ENCODE data around the gene P2RX7.
"Not testable (repeated sequence)": the region's sequence is repeated elsewhere in the genome, so short reads cannot be mapped to it uniquely, and the experiment has no call there.

The P2RX7 gene

DNA sequence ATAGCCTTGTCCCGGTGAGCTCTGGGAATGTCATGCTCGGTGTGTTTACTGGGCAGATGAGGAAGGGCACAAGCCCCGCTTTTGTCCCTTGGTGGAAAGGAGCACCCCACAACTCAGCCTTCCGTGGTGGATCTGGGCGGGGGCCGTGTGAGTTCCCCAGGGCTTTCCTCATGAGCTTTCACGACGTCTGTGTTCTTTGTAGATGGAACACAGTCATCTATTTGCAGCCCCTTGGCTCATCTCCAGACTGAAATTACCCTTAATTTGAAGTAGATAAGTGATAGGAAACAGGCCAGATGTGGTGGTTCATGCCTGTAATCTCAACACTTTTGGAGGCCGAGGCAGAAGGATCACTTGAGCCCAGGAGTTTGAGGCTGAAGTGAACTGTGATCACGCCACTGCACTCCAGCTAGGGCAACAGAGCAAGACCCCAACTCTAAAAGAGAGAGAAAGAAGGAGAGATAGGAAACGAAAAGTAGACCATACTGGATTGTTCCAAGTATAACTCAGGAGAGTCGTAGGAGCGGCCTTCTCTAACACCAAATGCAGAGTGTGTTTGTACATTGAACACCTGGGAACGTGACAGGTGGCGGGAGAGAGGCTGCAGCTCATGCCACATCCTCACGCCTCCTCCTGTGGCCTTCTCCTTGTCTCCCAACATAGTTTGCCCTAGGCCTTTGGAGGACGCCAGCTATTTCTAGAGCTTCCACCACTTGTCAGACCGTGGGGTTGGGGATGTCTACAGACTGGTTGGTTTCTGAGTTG lies 86.1 kb downstream of the P2RX7 start:
- peaks cover 16 to 25% of the 10 kb centered on the region in 2 donors for H3K4me1 Mint-ChIP-seq

GRCh38 chr12:121219353-121219986 lies 86.8 kb downstream of the P2RX7 start:
- no peak for ATAC-seq (replicated peaks)
- H3K27ac Mint-ChIP-seq: peak overlapping the region; percentile 2
- no peak overlapping the region for H3K4me3 Mint-ChIP-seq
- no peaks in the 10 kb centered on the region for H3K27me3 Mint-ChIP-seq
- peaks cover 12 to 23% of the 10 kb centered on the region in 2 donors for H3K4me1 Mint-ChIP-seq
- peaks cover 28 to 45% of the 10 kb centered on the region in 2 donors for H3K36me3 Mint-ChIP-seq
- no peak for DNase-seq
- H3K9me3 Mint-ChIP-seq: peaks cover 0 to 2% of the 10 kb centered on the region in 2 donors

More for the DNA sequence above, 86.1 kb downstream of the P2RX7 start:
- H3K36me3 Mint-ChIP-seq: peaks cover 28 to 46% of the 10 kb centered on the region in 2 donors
- ATAC-seq (replicated peaks) (no peak), DNase-seq (no peak)
- H3K27ac Mint-ChIP-seq: no peak overlapping the region
- H3K4me3 Mint-ChIP-seq: no peak overlapping the region
- peaks cover 0 to 2% of the 10 kb centered on the region in 2 donors for H3K9me3 Mint-ChIP-seq
- H3K27me3 Mint-ChIP-seq: no peaks in the 10 kb centered on the region

DNA sequence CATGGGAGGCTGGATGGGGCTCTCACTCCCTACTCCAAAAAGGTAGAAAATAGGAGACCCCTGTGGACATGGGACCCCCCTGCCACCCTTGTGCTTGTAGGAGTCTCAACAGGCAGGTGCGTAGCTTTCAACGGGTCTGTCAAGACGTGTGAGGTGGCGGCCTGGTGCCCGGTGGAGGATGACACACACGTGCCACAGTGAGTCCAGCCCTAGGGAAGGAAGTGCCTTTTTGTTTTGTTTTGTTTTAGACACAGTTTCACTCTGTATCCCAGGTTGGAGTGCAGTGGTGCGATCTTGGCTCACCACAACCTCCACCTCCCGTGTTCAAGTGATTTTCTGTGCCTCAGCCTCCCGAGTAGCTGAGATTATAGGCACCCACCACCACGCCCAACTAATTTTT lies 90.2 kb downstream of the P2RX7 start:
- no peaks in the 10 kb centered on the region for H3K27me3 Mint-ChIP-seq
- peaks cover 10 to 17% of the 10 kb centered on the region in 2 donors for H3K4me1 Mint-ChIP-seq
- ATAC-seq (replicated peaks) (peak; percentile 70 to 77), DNase-seq (no peak)
- H3K27ac Mint-ChIP-seq: no peak overlapping the region
- H3K9me3 Mint-ChIP-seq: peaks cover 0 to 2% of the 10 kb centered on the region in 2 donors
- peaks cover 28 to 42% of the 10 kb centered on the region in 2 donors for H3K36me3 Mint-ChIP-seq
- H3K4me3 Mint-ChIP-seq: no peak overlapping the region

DNA sequence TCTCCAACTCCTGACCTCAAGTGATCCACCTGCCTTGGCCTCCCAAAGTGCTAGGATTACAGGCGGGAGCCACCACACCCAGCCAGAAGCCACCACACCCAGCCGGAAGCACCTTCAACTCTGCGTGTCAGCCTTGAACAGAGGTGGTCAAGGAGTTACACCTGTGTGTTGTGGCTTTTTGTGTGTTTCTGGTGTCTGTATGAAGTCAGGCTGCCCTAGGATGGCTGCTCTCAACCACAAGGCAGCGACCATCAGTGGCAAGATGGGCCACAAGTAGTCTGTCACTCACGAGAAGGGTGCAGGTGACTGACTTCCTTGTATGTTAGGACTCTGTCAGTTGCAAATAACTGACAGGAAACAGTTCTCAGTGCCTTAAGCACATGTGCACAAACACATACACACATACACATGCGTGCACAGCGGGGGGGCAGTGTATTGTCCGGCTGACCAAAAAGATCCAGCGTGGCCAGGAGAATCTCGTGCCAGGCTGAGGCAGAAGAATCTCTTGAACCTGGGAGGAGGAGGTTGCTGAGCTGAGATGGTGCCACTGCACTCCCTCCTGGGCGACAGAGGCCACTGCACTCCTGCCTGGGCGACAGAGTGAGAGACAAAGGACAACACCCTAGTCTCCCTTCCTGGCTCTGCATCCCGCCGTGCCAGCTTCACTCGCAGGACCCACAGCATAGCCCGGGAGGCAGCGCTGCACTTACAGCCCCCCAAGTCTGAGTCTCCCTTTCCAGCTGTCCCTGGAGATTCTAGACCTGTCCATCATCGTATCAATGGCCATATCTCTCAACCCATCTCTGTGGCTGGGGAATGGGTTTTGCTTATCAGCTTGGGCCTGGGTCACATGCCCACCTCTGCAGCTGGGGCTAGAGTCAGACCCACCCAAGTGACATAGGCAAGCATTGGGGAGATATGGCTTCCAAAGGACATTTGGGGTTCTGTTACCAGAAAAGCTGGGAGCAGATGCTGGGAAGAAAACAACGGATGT lies 90.9 kb downstream of the P2RX7 start:
- ATAC-seq (replicated peaks) (peak; percentile 45 to 63), DNase-seq (no peak)
- Mint-ChIP-seq H3K4me1 (peaks cover 10 to 17% of the 10 kb centered on the region in 2 donors), H3K9me3 (peaks cover 0 to 2% of the 10 kb centered on the region in 2 donors), H3K36me3 (peaks cover 25 to 39% of the 10 kb centered on the region in 2 donors), H3K27me3 (no peaks in the 10 kb centered on the region), H3K27ac (no peak overlapping the region), H3K4me3 (no peak overlapping the region)

- Mint-ChIP-seq H3K27me3 (no peaks in the 10 kb centered on the region), H3K9me3 (no peaks in the 10 kb centered on the region), H3K4me3 (no peak overlapping the region), H3K27ac (peak overlapping the region; percentile 57), H3K4me1 (peaks cover 10 to 17% of the 10 kb centered on the region in 2 donors), H3K36me3 (peaks cover 23 to 35% of the 10 kb centered on the region in 2 donors)
- ATAC-seq (replicated peaks) (no peak), DNase-seq (no peak)
These were observed 91.9 kb downstream of the P2RX7 start for GRCh38 chr12:121224591-121224990.

- H3K27me3 Mint-ChIP-seq: no peaks in the 10 kb centered on the region
- H3K36me3 Mint-ChIP-seq: peaks cover 21 to 34% of the 10 kb centered on the region in 2 donors
- H3K27ac Mint-ChIP-seq: no peak overlapping the region
- DNase-seq (no peak), ATAC-seq (replicated peaks) (no peak)
- H3K4me1 Mint-ChIP-seq: peaks cover 12 to 24% of the 10 kb centered on the region in 2 donors
- no peaks in the 10 kb centered on the region for H3K9me3 Mint-ChIP-seq
- H3K4me3 Mint-ChIP-seq: no peak overlapping the region
These were observed 93.7 kb downstream of the P2RX7 start for GRCh38 chr12:121226399-121226798.

GRCh38 chr12:121226871-121227270 lies 94.2 kb downstream of the P2RX7 start:
- H3K27ac Mint-ChIP-seq; H3K27me3 Mint-ChIP-seq; H3K9me3 Mint-ChIP-seq; H3K4me3 Mint-ChIP-seq; DNase-seq; ATAC-seq (replicated peaks): not testable (repeated sequence)
- peaks cover 18 to 32% of the 10 kb centered on the region in 2 donors for H3K36me3 Mint-ChIP-seq
- H3K4me1 Mint-ChIP-seq: peaks cover 12 to 24% of the 10 kb centered on the region in 2 donors

- H3K27ac Mint-ChIP-seq: no peak overlapping the region
- no peak for DNase-seq
- peaks cover 12 to 24% of the 10 kb centered on the region in 2 donors for H3K4me1 Mint-ChIP-seq
- H3K27me3 Mint-ChIP-seq: no peaks in the 10 kb centered on the region
- ATAC-seq (replicated peaks): peak; percentile 34 to 45
- no peaks in the 10 kb centered on the region for H3K9me3 Mint-ChIP-seq
- H3K4me3 Mint-ChIP-seq: no peak overlapping the region
- H3K36me3 Mint-ChIP-seq: peaks cover 14 to 33% of the 10 kb centered on the region in 2 donors
These were observed 94.6 kb downstream of the P2RX7 start for GRCh38 chr12:121227294-121227693.

- Mint-ChIP-seq H3K36me3 (peaks cover 14 to 29% of the 10 kb centered on the region in 2 donors), H3K4me3 (no peak overlapping the region), H3K27me3 (no peaks in the 10 kb centered on the region), H3K27ac (no peak overlapping the region), H3K9me3 (no peaks in the 10 kb centered on the region), H3K4me1 (peaks cover 5 to 7% of the 10 kb centered on the region in 2 donors)
- ATAC-seq (replicated peaks) (no peak), DNase-seq (no peak)
These were observed 96.4 kb downstream of the P2RX7 start for GRCh38 chr12:121228919-121229665.

- DNase-seq (peak; percentile 29), ATAC-seq (replicated peaks) (peak; percentile 75 to 86)
- not testable (repeated sequence) for H3K4me3 Mint-ChIP-seq, H3K4me1 Mint-ChIP-seq, H3K27me3 Mint-ChIP-seq, H3K27ac Mint-ChIP-seq, H3K9me3 Mint-ChIP-seq
- H3K36me3 Mint-ChIP-seq: peaks cover 22 to 33% of the 10 kb centered on the region in 2 donors
These were observed 97.3 kb downstream of the P2RX7 start for GRCh38 chr12:121229826-121230537.

- Mint-ChIP-seq H3K4me3 (no peak overlapping the region), H3K4me1 (peaks cover 3 to 7% of the 10 kb centered on the region in 2 donors), H3K27ac (no peak overlapping the region), H3K36me3 (peaks cover 22 to 35% of the 10 kb centered on the region in 2 donors), H3K27me3 (no peaks in the 10 kb centered on the region), H3K9me3 (no peaks in the 10 kb centered on the region)
- ATAC-seq (replicated peaks) (peak in 1 of 2 donors; percentile 5), DNase-seq (no peak)
These were observed 97.8 kb downstream of the P2RX7 start for GRCh38 chr12:121230538-121230907.

DNA sequence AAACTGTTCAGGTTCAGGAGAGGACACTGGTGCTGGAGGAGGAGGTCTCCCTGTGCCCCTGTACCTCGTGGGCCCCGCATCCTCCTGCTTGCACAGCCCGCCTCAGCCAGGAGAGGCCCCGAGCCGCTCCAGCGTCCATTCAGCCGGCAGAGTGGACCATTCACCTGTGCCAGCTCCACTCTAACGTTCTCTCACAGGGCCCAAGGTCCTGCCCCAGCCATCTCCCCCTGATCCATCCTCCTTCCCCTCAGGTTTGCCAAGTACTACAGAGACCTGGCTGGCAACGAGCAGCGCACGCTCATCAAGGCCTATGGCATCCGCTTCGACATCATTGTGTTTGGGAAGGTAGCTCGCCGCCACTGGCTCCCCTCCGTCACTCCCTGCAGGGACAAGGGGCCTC lies 99.5 kb downstream of the P2RX7 start:
- no peaks in the 10 kb centered on the region for H3K9me3 Mint-ChIP-seq
- DNase-seq (no peak), ATAC-seq (replicated peaks) (no peak)
- H3K4me3 Mint-ChIP-seq: no peak overlapping the region
- no peak overlapping the region for H3K27ac Mint-ChIP-seq
- no peaks in the 10 kb centered on the region for H3K27me3 Mint-ChIP-seq
- peaks cover 23 to 42% of the 10 kb centered on the region in 2 donors for H3K36me3 Mint-ChIP-seq
- peaks cover 3 to 7% of the 10 kb centered on the region in 2 donors for H3K4me1 Mint-ChIP-seq

Data from stimulated activated naive B cell treated with anti-CD40 and anti-IgM and Interleukin-4, amounts not matched to agents 10 μg/mL and 1 μg/mL and 100 μg/mL, for 72 hours (primary cell).